Endothelial cell of umbilical vein (primary cell): ENCODE results near the gene EPN2.

ENCODE experiments used
- EZH2 ChIP-seq: IDR thresholded peaks from 2 replicates; pipeline ENCODE4 v1.6.1; 2012; ENCODE audit warnings: borderline replicate concordance, low read depth, mild to moderate bottlenecking, moderate library complexity, low read length, inconsistent platforms; ENCODE audit not compliant: severe bottlenecking
- JUN ChIP-seq: IDR thresholded peaks from 2 replicates; pipeline ENCODE4 v1.6.1; 2011; ENCODE audit warnings: borderline replicate concordance, low read depth; ENCODE audit not compliant: insufficient read length, insufficient read depth
- MAX ChIP-seq: IDR thresholded peaks from 2 replicates; pipeline ENCODE4 v1.6.1; 2011; ENCODE audit not compliant: insufficient read depth, insufficient read length
- MYC ChIP-seq: IDR thresholded peaks from one replicate; pipeline ENCODE4 v1.6.1; 2011; ENCODE audit warnings: mild to moderate bottlenecking, low read depth, low read length
- POLR2A ChIP-seq: IDR thresholded peaks from 2 replicates; pipeline ENCODE4 v1.6.1; 2012; ENCODE audit warnings: low read depth, mild to moderate bottlenecking, control low read depth, low read length
- TF ChIP-seq, protein P1 (sequence below), 2 donors: IDR thresholded peaks; 1 replicate in 1 of 2; 2 replicates in 1 of 2; pipeline ENCODE4 v1.5.1; 2011; ENCODE audit warnings: low read length in 2 of 2, mild to moderate bottlenecking in 2 of 2, moderate library complexity in 2 of 2, control low read depth in 1 of 2, inconsistent platforms in 1 of 2, low read depth in 1 of 2; ENCODE audit not compliant: insufficient read depth in 1 of 2; ENCODE audit errors: extremely low read depth in 1 of 2

GRCh38 chr17:19313746-19314651, 76.8 kb downstream of the EPN2 start:
- no peak for TF ChIP-seq JUN
- no peak for TF ChIP-seq EZH2
- no peak for TF ChIP-seq MAX
- TF ChIP-seq POLR2A: no peak
- TF ChIP-seq, protein P1, sequence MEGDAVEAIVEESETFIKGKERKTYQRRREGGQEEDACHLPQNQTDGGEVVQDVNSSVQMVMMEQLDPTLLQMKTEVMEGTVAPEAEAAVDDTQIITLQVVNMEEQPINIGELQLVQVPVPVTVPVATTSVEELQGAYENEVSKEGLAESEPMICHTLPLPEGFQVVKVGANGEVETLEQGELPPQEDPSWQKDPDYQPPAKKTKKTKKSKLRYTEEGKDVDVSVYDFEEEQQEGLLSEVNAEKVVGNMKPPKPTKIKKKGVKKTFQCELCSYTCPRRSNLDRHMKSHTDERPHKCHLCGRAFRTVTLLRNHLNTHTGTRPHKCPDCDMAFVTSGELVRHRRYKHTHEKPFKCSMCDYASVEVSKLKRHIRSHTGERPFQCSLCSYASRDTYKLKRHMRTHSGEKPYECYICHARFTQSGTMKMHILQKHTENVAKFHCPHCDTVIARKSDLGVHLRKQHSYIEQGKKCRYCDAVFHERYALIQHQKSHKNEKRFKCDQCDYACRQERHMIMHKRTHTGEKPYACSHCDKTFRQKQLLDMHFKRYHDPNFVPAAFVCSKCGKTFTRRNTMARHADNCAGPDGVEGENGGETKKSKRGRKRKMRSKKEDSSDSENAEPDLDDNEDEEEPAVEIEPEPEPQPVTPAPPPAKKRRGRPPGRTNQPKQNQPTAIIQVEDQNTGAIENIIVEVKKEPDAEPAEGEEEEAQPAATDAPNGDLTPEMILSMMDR (IDR thresholded peaks at IDR 0.05; ENCODE audit: extremely low read depth in 1 of 2, insufficient read depth in 1 of 2, low read depth in 1 of 2, low read length in 2 of 2): no peak
- no peak for TF ChIP-seq MYC
